Lung (tissue), 12 donors: ENCODE data around the gene ANK3. TPM values are rescaled to one million over a fixed set of nuclear protein-coding genes. Genes with fewer than 3 reads are reported as not detected.

Experiments
- ATAC-seq: fragments of 200-7000 bp; cut with Tn5 transposase; one replicate; pipeline ENCODE4 v1.9.1; 2020; ENCODE audit warnings: moderate number of reproducible peaks; ENCODE audit not compliant: insufficient read depth, low FRiP score
- DNase-seq, 3 donors: peaks; one replicate each; pipeline ENCODE4 v3.0.0-alpha.2; 2013 to 2017
- H3K27ac ChIP-seq, 2 donors: one replicate each; pipeline ENCODE4 v1.5.1; 2013; ENCODE audit warnings: mild to moderate bottlenecking in 2 of 2, moderate library complexity in 2 of 2, control low read depth in 1 of 2, inconsistent platforms in 1 of 2, low read depth in 1 of 2, low read length in 1 of 2
- H3K27me3 ChIP-seq, 3 donors: one replicate each; pipeline ENCODE4 v1.5.1; 2013; ENCODE audit warnings: low read length in 2 of 3; ENCODE audit not compliant: control insufficient read depth in 3 of 3, insufficient read depth in 3 of 3
- H3K36me3 ChIP-seq, 4 donors: one replicate each; pipeline ENCODE4 v1.5.1; 2013; ENCODE audit warnings: low read length in 4 of 4, mild to moderate bottlenecking in 1 of 4, moderate library complexity in 1 of 4; ENCODE audit not compliant: control insufficient read depth in 4 of 4, insufficient read depth in 4 of 4
- H3K4me1 ChIP-seq, 5 donors: one replicate each; pipeline ENCODE4 v1.5.1; 2013; ENCODE audit warnings: low read length in 5 of 5, mild to moderate bottlenecking in 2 of 5, moderate library complexity in 1 of 5; ENCODE audit not compliant: control insufficient read depth in 5 of 5, insufficient read depth in 5 of 5
- H3K4me3 ChIP-seq: one replicate; pipeline ENCODE4 v1.5.1; 2013; ENCODE audit warnings: mild to moderate bottlenecking, control low read depth, moderate library complexity
- H3K9ac ChIP-seq, 2 donors: one replicate each; pipeline ENCODE4 v1.5.1; 2013; ENCODE audit warnings: low read length in 2 of 2, control low read depth in 1 of 2; ENCODE audit not compliant: insufficient read depth in 1 of 2
- H3K9me3 ChIP-seq, 4 donors: one replicate each; pipeline ENCODE4 v1.5.1; 2013; ENCODE audit warnings: low read length in 3 of 4, mild to moderate bottlenecking in 1 of 4, moderate library complexity in 1 of 4; ENCODE audit not compliant: control insufficient read depth in 4 of 4, insufficient read depth in 3 of 4
- WGBS, 2 donors: extraction: QIAGEN DNeasy Blood & Tissue Kit; methylation state at CpG; one replicate each; pipeline ENCODE4 v1.1.7; 2013; 5-methylcytosine and 5-hydroxymethylcytosine counted together
- polyA plus RNA-seq, 2 donors: library from polyadenylated mRNA; stranded (reverse); fragments of 200-250 nt; gene quantifications; one replicate each; pipeline ENCODE4 v1.2.1, GENCODE V29; 2013
- total RNA-seq, 2 donors: library from RNA; depleted of rRNA in 1 of 2; stranded (reverse); fragments of >200 nt in 1 of 2; gene quantifications; one replicate each; pipeline ENCODE4 v1.2.1, GENCODE V29; 2014 to 2021
- TF ChIP-seq, protein P1 (sequence below): IDR thresholded peaks from 2 replicates; pipeline ENCODE4 v1.5.1; 2012; ENCODE audit warnings: mild to moderate bottlenecking; ENCODE audit errors: control extremely low read depth, extremely low read depth
- donor health status: control.
- donor health status: control.
- donor health status: Bipolar disorder and iron deficiency.
- donor health status: healthy.
- donor health status: DM: yes; HTN: yes; CAD: no.

ANK3 gene
- total and polyA plus RNA-seq, 4 donors: 10.4 to 96.0 (median 46.4) TPM

DNA sequence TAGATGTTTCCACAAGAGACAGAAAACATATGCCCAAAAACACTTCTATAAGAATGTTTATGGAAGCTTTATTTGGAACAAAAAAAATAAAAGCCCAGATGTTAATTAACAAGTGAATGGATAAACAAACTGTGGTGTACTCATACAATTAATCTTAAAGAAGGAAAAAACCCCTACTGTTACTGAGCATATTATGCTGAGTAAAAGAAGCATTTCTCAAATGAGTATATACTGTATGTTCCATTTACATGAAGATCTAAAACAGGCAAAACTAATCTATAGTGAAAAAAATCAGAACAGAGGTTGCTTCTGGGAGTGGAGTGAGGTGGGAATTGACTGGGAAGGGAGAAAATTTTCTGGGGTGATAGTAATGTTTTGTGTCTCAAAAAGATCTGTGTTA, 15.5 kb upstream of the ANK3 start:
- no peak overlapping the region for H3K4me3 ChIP-seq
- H3K36me3 ChIP-seq: no peaks in the 10 kb centered on the region
- H3K9me3 ChIP-seq: no peaks in the 10 kb centered on the region
- ATAC-seq (no peak), DNase-seq (no peak)
- no peak overlapping the region for H3K27ac ChIP-seq
- TF ChIP-seq, protein P1, sequence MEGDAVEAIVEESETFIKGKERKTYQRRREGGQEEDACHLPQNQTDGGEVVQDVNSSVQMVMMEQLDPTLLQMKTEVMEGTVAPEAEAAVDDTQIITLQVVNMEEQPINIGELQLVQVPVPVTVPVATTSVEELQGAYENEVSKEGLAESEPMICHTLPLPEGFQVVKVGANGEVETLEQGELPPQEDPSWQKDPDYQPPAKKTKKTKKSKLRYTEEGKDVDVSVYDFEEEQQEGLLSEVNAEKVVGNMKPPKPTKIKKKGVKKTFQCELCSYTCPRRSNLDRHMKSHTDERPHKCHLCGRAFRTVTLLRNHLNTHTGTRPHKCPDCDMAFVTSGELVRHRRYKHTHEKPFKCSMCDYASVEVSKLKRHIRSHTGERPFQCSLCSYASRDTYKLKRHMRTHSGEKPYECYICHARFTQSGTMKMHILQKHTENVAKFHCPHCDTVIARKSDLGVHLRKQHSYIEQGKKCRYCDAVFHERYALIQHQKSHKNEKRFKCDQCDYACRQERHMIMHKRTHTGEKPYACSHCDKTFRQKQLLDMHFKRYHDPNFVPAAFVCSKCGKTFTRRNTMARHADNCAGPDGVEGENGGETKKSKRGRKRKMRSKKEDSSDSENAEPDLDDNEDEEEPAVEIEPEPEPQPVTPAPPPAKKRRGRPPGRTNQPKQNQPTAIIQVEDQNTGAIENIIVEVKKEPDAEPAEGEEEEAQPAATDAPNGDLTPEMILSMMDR: no peak
- H3K9ac ChIP-seq: no peak overlapping the region
- H3K27me3 ChIP-seq: no peaks in the 10 kb centered on the region
- H3K4me1 ChIP-seq: no peaks in the 10 kb centered on the region

DNA sequence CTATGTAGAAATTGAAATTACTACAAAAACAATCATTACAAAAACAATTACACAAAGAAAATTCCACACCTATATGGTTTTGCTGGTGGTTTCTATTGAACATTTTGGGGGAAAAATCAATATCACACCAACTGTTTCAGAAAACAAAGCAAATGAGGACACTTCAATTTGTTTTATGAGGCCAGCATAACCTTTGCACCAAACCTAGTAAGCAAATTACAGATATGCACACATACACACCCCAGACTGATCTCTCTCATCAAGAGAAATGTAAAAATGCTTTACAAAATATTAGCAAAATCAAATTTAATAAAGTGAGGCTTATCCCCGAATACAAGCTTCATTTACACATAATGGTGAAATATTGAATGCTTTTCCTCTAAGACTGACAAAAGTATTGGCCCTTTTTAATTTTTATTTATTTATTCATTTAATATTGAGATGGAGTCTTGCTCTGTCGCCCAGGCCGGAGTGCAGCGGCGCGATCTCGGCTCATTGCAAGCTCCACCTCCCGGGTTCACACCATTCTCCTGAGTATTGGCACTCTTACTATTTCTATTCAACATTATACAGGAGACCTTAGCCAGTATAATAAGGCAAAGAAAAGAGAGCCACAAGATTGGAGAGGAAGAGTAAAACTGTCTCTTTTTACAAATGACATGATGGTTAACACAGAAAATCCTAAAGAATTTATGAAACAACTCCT, 13.6 kb upstream of the ANK3 start:
- TF ChIP-seq, protein P1: no peak

DNA sequence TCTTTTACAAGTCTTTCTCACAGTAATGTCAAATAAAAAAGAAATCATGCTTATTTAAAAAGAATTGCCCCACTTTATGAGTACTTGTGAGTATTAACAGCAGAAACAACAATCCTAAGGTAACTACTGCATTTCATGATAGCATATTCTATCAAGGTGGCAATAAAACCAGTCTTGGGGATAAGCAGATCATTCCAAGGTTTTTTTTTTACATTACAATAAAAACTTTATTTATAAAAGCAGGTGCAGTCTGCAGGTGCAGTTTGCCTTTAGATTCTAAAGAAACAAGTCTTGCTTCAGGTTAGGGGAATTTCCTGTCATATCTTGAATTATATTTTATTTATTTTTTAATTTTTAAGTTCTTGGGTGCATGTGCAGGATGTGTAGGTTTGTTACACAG, 10.7 kb upstream of the ANK3 start:
- DNase-seq (no peak), ATAC-seq (no peak)
- Histone ChIP-seq H3K27me3 (no peaks in the 10 kb centered on the region), H3K4me1 (peaks cover 0 to 7% (median 0%) of the 10 kb centered on the region in 5 donors), H3K27ac (no peak overlapping the region), H3K4me3 (no peak overlapping the region), H3K9ac (no peak overlapping the region), H3K36me3 (no peaks in the 10 kb centered on the region), H3K9me3 (no peaks in the 10 kb centered on the region)
- TF ChIP-seq, protein P1: no peak

More for the DNA sequence above, 13.6 kb upstream of the ANK3 start:
- Histone ChIP-seq H3K4me3 (no peak overlapping the region), H3K9ac (no peak overlapping the region), H3K27me3 (no peaks in the 10 kb centered on the region), H3K4me1 (peaks cover 0 to 7% (median 0%) of the 10 kb centered on the region in 5 donors), H3K9me3 (no peaks in the 10 kb centered on the region), H3K36me3 (no peaks in the 10 kb centered on the region), H3K27ac (no peak overlapping the region)
- ATAC-seq (no peak), DNase-seq (no peak)
- WGBS, 2 donors: 90 to 97% methylated on average over 8 of the region's 8 CpGs

DNA sequence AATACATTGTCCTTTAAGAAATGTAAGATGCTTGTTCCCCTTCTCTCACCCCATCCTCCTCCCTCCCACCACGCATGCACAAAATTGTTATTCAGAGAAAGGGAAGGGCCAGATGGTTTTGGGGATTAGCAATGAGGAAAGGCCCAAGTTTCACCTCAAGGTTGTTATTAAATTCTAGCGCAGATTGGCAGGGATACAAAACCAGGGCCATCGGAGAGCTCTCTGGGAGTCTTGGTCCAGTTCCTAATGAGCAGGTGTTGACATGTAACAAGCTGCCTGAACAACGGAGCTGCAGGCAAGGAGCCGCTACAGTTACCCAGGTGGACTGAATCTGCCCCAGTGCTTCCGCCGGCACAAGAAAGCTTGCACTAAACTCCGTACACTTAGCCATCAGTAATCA, 9.7 kb upstream of the ANK3 start:
- no peak for ATAC-seq
- peak in 1 of 3 donors; percentile 4 for DNase-seq
- no peaks in the 10 kb centered on the region for H3K36me3 ChIP-seq
- TF ChIP-seq, protein P1: no peak
- no peaks in the 10 kb centered on the region for H3K9me3 ChIP-seq
- H3K27ac ChIP-seq: no peak overlapping the region
- no peaks in the 10 kb centered on the region for H3K27me3 ChIP-seq
- H3K9ac ChIP-seq: no peak overlapping the region
- peaks cover 0 to 7% (median 0%) of the 10 kb centered on the region in 5 donors for H3K4me1 ChIP-seq
- H3K4me3 ChIP-seq: no peak overlapping the region
- WGBS, 2 donors: 84 to 89% methylated on average over 8 of the region's 8 CpGs
